Neural cell (in vitro differentiated cells): Measurements from ENCODE around the gene SLC35G6. TPM values are rescaled to one million over a fixed set of nuclear protein-coding genes. Genes with fewer than 3 reads are reported as not detected.
"Not testable (repeated sequence)": the region's sequence is repeated elsewhere in the genome, so short reads cannot be mapped to it uniquely, and the experiment has no call there.

Experiments used
- H2AFZ ChIP-seq: fragments of 200-600, 300-800 bp; sonication (generic), shearing (Covaris generic); 2 replicates; pipeline ENCODE4 v1.6.0; 2014; ENCODE audit warnings: low read depth, mild to moderate bottlenecking, antibody characterized with exemption, low read length, moderate library complexity
- H3F3A ChIP-seq: fragments of 200-600 bp; shearing (Covaris generic); 2 replicates; pipeline ENCODE4 v1.6.1; 2016; ENCODE audit warnings: mild to moderate bottlenecking, moderate library complexity, mixed read lengths, antibody characterized with exemption, low read length; ENCODE audit not compliant: insufficient read depth, poor library complexity, severe bottlenecking
- H3K27ac ChIP-seq: fragments of 200-600, 300-800 bp; sonication (generic), shearing (Covaris generic); 2 replicates; pipeline ENCODE4 v1.5.1; 2014; ENCODE audit warnings: mild to moderate bottlenecking, low read length, moderate library complexity
- H3K27me3 ChIP-seq: fragments of 300-800, 200-600 bp; sonication (generic), shearing (Covaris generic); 2 replicates; pipeline ENCODE4 v1.6.0; 2014; ENCODE audit warnings: mild to moderate bottlenecking, low read depth, low read length, moderate library complexity; ENCODE audit not compliant: insufficient read depth
- H3K36me3 ChIP-seq: fragments of 300-800, 200-600 bp; sonication (generic), shearing (Covaris generic); 2 replicates; pipeline ENCODE4 v1.5.1; 2014; ENCODE audit warnings: mild to moderate bottlenecking, antibody characterized with exemption, low read length, moderate library complexity; ENCODE audit not compliant: insufficient read depth
- H3K4me2 ChIP-seq: fragments of 300-800, 200-600 bp; sonication (generic), shearing (Covaris generic); 2 replicates; pipeline ENCODE4 v1.6.0; 2014; ENCODE audit warnings: mild to moderate bottlenecking, low read length
- H3K4me3 ChIP-seq: fragments of 300-800, 200-600 bp; sonication (generic), shearing (Covaris generic); 2 replicates; pipeline ENCODE4 v1.5.1; 2014; ENCODE audit warnings: mild to moderate bottlenecking, low read length, moderate library complexity
- H3K79me2 ChIP-seq: fragments of 200-600 bp; shearing (Covaris generic); replicated peaks from 2 replicates; pipeline ENCODE4 v1.6.0; 2014; ENCODE audit warnings: mild to moderate bottlenecking, low read length, moderate library complexity; ENCODE audit not compliant: insufficient read depth
- H3K9ac ChIP-seq: fragments of 300-800, 200-600 bp; sonication (generic), shearing (Covaris generic); 2 replicates; pipeline ENCODE4 v1.6.1; 2016; ENCODE audit warnings: mild to moderate bottlenecking, low read length, mixed read lengths
- H3K9me2 ChIP-seq: fragments of 200-600 bp; shearing (Covaris generic); 2 replicates; pipeline ENCODE4 v1.6.1; 2016; ENCODE audit warnings: mild to moderate bottlenecking, low read length, mixed read lengths; ENCODE audit not compliant: insufficient read depth
- H3K9me3 ChIP-seq: fragments of 200-600, 300-800 bp; sonication (generic), shearing (Covaris generic); 2 replicates; pipeline ENCODE4 v1.6.1; 2016; ENCODE audit warnings: mild to moderate bottlenecking, mixed run types, low read length, moderate library complexity, mixed read lengths
- H4K20me1 ChIP-seq: fragments of 200-600 bp; shearing (Covaris generic); 2 replicates; pipeline ENCODE4 v1.6.1; 2016; ENCODE audit warnings: mild to moderate bottlenecking, mixed run types; ENCODE audit not compliant: insufficient read depth
- EP300 ChIP-seq: fragments of 450-650 bp; conservative IDR thresholded peaks from 2 replicates; pipeline ENCODE4 v1.6.1; 2014; ENCODE audit warnings: antibody characterized with exemption, mild to moderate bottlenecking, moderate library complexity; ENCODE audit not compliant: poor library complexity, severe bottlenecking
- EZH2 ChIP-seq: fragments of 200-600, 300-800 bp; shearing (Covaris generic), sonication (generic); IDR thresholded peaks from 2 replicates; pipeline ENCODE4 v1.6.1; 2014; ENCODE audit warnings: antibody characterized with exemption, low read length, borderline replicate concordance, mild to moderate bottlenecking; ENCODE audit not compliant: insufficient read depth, poor library complexity, severe bottlenecking
- MXI1 ChIP-seq: fragments of 450-650 bp; conservative IDR thresholded peaks from 2 replicates; pipeline ENCODE4 v1.6.1; 2014; ENCODE audit warnings: antibody characterized with exemption, mild to moderate bottlenecking; ENCODE audit not compliant: poor library complexity, severe bottlenecking
- POLR2AphosphoS5 ChIP-seq: IDR thresholded peaks from 2 replicates; pipeline ENCODE4 v1.6.1; 2012
- RAD21 ChIP-seq: fragments of 450-650 bp; conservative IDR thresholded peaks from 2 replicates; pipeline ENCODE4 v1.6.1; 2014; ENCODE audit warnings: antibody characterized with exemption, mild to moderate bottlenecking, moderate library complexity
- REST ChIP-seq: IDR thresholded peaks from 2 replicates; pipeline ENCODE4 v1.6.1; 2012; ENCODE audit warnings: borderline replicate concordance
- SMC3 ChIP-seq: fragments of 450-650 bp; conservative IDR thresholded peaks from 2 replicates; pipeline ENCODE4 v1.6.1; 2014; ENCODE audit warnings: antibody characterized with exemption, mild to moderate bottlenecking, moderate library complexity; ENCODE audit not compliant: poor library complexity
- TAF1 ChIP-seq: IDR thresholded peaks from 2 replicates; pipeline ENCODE4 v1.6.1; 2012; ENCODE audit warnings: low read depth
- polyA plus RNA-seq: library from polyadenylated mRNA; depleted of rRNA; stranded (reverse); fragments of >200 nt; gene quantifications from 2 replicates; pipeline ENCODE4 v1.2.3, GENCODE V29; 2014
- TF ChIP-seq, protein P1 (sequence below): fragments of 450-650 bp; IDR thresholded peaks from 2 replicates; pipeline ENCODE4 v1.5.1; 2014; ENCODE audit warnings: antibody characterized with exemption, mild to moderate bottlenecking, moderate library complexity; ENCODE audit not compliant: poor library complexity, severe bottlenecking

The SLC35G6 gene
- polyA plus RNA-seq, 1 donor from 2014 or later, result not detected

DNA sequence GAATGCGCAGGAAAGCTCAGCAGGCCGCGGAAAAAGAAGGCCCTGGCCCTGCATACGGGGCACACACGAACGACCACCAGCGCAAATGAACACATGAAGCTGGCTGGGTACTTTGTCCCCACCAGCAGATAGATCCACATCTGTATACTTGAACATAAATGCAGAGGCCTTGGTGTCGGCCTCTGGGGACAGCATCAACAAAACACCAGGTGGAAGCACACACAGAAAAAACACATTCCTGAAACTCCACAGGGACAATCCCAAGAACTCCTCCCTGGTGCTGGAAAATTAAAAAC is 1.2 kb upstream of the SLC35G6 start:
- H3K79me2 ChIP-seq, result peaks cover 51% of the 10 kb centered on the region
- H4K20me1 ChIP-seq, result no peaks in the 10 kb centered on the region
- H2AFZ ChIP-seq, result peak overlapping the region; percentile 60
- no peaks in the 10 kb centered on the region for H3K27me3 ChIP-seq
- peak overlapping the region; percentile 98 for H3K9ac ChIP-seq
- H3K27ac ChIP-seq, result peak overlapping the region; percentile 97
- peak overlapping the region; percentile 87 for H3K4me2 ChIP-seq
- no peaks in the 10 kb centered on the region for H3F3A ChIP-seq
- H3K9me3 ChIP-seq, result no peaks in the 10 kb centered on the region
- TF ChIP-seq POLR2AphosphoS5 (no peak), EP300 (peak; percentile 15), TAF1 (peak; percentile 39), MXI1 (peak; percentile 45), EZH2 (no peak), SMC3 (peak; percentile 51), REST (peak; percentile 57), RAD21 (no peak)
- TF ChIP-seq, protein P1, sequence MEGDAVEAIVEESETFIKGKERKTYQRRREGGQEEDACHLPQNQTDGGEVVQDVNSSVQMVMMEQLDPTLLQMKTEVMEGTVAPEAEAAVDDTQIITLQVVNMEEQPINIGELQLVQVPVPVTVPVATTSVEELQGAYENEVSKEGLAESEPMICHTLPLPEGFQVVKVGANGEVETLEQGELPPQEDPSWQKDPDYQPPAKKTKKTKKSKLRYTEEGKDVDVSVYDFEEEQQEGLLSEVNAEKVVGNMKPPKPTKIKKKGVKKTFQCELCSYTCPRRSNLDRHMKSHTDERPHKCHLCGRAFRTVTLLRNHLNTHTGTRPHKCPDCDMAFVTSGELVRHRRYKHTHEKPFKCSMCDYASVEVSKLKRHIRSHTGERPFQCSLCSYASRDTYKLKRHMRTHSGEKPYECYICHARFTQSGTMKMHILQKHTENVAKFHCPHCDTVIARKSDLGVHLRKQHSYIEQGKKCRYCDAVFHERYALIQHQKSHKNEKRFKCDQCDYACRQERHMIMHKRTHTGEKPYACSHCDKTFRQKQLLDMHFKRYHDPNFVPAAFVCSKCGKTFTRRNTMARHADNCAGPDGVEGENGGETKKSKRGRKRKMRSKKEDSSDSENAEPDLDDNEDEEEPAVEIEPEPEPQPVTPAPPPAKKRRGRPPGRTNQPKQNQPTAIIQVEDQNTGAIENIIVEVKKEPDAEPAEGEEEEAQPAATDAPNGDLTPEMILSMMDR, result no peak
- peak overlapping the region; percentile 91 for H3K4me3 ChIP-seq
- no peaks in the 10 kb centered on the region for H3K36me3 ChIP-seq
- H3K9me2 ChIP-seq, result no peaks in the 10 kb centered on the region

- H2AFZ ChIP-seq, H3K27me3 ChIP-seq, H3K9me3 ChIP-seq, H3K9me2 ChIP-seq, H4K20me1 ChIP-seq, H3F3A ChIP-seq, H3K4me2 ChIP-seq, H3K4me3 ChIP-seq, H3K36me3 ChIP-seq: not testable (repeated sequence)
- Histone ChIP-seq H3K9ac (peak overlapping the region; percentile 98), H3K27ac (peak overlapping the region; percentile 100), H3K79me2 (peaks cover 53% of the 10 kb centered on the region)
Observed at GRCh38 chr17:7481842-7482741, 846 bp downstream of the SLC35G6 start.

- H3K79me2 ChIP-seq, result peaks cover 53% of the 10 kb centered on the region
- peak overlapping the region; percentile 98 for H3K9ac ChIP-seq
Observed at GRCh38 chr17:7482742-7483088, 1.5 kb downstream of the SLC35G6 start.

More at GRCh38 chr17:7482742-7483088, 1.5 kb downstream of the SLC35G6 start:
- not testable (repeated sequence) for H3K9me3 ChIP-seq, H3K36me3 ChIP-seq, H2AFZ ChIP-seq, H3K4me2 ChIP-seq, H4K20me1 ChIP-seq, H3K27me3 ChIP-seq, H3F3A ChIP-seq, H3K9me2 ChIP-seq
- H3K4me3 ChIP-seq, result peak overlapping the region; percentile 96
- H3K27ac ChIP-seq, result peak overlapping the region; percentile 100
